ENCODE data around the gene PHACTR1.
A peak's percentile ranks its signal among the peaks of the same experiment; 100 is the strongest.

The PHACTR1 gene

DNA sequence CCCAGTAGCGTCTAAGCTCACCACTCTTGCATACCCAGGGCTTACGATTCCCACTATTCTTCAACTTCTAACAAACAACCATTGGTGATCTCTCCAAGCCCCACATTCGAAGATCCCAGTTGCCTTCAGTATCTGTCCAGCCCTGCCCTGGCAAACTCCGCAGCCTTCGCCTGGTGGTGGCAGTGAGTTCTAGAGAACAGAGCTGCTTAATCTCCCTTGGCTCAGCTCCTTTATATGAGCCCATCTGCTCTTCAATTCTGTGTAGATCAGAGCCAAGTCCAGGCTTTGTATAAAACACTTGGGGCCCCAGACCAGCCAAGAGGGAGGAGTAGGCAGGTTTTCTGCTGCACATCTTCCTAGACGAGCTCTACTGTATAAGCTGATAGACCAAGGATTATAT, 193.3 kb downstream of the PHACTR1 start:
- no peak for DNase-seq

DNA sequence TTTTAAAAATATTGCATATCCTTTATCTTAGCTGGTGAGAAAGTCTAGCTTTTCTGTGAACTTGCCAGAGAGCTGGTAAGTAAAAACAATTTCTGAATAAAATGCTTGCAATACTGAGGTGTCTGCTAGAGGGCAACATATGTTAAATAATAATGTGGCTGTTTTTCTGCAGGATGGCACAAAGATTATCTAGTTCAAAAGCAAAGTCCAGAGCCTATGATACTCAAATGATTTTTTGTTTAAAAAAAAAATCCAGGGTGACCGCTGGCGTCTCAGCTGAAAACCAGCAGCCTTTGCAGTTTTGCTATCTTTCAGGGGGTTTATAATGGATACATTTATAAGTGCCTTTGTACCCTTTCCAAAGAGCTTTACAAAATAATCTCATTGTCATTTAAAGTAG, 194.9 kb downstream of the PHACTR1 start:
- DNase-seq, result peak; percentile 33 to 76 (median 61)

DNA sequence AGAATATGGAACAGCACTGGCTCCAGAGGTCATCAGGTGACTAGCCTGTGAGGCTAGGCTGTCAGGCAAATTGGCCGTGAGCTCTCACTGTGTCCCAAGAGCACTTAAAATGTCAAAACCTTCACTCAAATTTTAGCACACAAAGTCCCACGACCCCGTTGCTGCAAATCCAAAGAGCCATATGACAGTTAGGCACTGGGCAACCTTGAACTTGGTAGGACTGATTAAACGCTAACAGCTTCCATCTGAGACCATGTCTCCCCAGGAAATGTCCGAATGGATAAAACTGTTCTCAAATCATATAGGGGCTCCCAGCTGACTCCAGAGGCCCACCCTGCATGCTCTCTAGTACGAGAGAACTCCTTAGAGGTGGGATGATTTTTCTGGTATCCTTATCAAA, 196.6 kb downstream of the PHACTR1 start:
- DNase-seq, result no peak

DNA sequence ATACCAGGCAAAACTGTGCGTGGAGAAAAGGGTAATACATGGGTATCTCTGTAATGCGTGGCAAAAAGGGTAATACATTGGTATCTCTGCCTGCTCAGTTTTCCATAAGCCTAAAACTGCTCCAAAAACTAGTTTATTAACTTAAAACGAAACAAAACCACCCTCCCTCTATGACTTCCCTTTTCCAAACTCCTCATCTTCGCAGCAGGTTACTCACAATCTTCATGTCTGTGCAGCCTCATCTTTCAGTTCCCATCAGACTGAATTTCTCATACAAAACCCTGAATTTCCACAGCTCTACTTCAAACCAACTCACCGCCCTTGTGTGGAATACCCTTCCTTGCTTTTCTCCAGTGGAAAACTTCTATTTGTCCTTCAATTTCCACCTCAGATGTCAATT, 199.4 kb downstream of the PHACTR1 start:
- DNase-seq, result peak in 3 of 4 experiments; percentile 24 to 58 (median 54)

DNA sequence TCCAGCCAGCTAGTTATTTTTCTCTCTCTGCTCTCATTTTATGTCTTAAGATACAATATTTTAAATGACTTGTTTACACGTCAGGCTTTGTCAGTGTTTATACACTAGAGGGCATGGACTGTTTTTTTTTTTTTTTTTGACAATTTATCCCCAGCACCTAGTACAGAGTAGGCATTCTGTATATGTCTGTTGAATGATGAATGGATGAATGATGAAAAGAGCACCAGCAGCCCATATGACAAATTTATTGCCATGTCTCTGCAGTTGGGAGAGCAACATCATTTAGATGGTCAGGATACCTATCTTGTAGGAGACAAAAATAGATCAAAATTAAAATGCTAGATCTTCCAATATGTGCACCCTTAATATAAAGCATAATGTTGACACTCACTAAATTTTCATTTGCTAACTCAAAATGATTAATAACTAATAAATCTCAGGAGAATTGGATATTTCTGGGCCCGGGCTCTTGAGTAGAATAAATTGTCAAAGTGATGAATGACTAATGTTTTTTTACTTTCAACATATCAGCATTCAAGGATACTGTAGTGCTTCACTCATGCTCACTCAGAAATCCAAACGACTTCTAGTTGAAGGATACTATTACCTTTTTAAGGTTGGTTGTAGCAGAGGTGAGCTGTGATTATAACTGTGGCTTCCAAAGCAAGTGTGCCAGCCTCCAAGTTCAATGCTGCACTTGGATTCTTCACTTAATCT, 200.0 kb downstream of the PHACTR1 start:
- no peak for DNase-seq

DNA sequence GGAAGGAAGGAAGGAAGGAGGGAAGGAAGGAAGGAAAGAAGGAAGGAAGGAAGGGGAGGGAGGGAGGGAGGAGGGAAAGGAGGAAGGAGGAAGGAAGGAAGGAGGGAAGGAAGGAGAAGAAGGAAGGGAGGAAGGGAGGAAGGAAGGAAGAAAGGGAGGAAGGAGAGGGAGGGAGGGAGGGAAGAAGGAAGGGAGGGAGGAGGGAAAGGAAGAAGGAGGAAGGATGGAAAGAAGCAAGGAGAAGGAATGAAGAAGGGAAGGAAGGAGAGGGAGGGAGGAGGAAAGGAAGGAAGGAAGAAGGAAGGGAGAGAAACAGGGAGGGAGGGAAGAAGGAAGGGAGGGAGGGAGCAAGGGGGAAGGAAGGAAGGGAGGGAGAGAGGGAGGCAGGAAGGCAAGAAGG, 204.9 kb downstream of the PHACTR1 start:
- DNase-seq, result no peak

DNA sequence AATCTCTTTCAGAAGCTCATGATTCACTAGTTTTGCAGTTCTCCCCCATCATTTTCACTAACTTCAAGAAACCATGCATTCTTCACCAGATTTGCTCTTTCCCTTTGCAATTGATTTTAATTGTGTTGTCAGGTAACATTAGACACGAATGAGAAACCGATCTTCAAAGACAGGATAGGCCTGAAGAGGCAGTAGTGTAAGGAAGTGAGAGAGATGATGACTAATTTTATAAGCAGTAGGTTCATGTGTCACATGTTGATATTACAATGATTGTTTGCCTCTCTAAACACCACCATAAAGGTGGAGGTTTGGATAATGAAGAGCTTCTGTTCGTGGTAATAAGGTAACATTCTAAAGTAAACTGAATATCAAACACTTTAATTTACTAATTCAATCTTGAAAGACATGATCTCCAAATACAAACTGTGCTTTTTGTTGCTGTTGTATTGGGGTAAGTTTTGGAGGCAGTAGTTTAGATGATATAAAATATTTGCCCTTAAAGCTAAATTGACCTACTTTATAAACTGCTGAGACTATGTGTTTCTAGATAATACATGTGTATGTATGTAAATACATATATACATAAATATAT, 207.2 kb downstream of the PHACTR1 start:
- DNase-seq, result no peak

DNA sequence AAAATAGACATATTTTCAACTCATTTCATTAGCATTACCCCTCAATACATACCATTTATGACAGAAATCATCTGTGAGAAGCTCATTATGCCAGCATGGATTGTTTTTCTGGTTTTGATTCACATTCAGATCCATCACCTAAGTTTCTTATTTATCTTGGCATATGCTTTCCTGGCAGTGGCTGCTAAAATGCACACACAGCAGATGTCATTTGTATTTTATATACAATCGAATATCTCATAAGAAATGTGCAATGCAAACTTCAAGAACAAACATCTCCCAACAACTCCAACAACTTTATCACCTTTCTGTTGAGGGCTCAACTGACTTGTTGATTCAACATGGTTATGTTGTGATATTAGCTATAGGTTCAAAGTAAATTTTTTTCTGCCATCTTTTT, 208.3 kb downstream of the PHACTR1 start:
- no peak for DNase-seq

DNA sequence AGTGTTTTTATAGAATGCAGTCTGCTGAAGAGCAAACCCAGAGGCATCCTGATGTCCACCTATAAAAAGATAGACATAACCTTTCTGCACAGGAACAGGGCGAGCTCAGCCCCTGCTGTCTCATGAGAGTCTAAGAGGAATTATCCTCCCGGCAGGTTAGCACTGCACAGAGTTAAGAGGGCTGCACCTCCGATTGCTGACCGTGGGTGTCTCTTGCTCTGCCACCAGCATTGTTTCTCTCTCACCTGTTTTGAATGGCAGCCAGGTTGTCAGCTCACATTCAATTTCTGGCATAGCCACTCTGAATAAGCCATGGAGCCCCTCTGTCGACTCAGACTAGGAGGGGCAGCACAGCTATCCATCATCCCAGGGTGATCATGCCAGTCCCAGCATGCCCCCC, 211.2 kb downstream of the PHACTR1 start:
- no peak for DNase-seq

DNA sequence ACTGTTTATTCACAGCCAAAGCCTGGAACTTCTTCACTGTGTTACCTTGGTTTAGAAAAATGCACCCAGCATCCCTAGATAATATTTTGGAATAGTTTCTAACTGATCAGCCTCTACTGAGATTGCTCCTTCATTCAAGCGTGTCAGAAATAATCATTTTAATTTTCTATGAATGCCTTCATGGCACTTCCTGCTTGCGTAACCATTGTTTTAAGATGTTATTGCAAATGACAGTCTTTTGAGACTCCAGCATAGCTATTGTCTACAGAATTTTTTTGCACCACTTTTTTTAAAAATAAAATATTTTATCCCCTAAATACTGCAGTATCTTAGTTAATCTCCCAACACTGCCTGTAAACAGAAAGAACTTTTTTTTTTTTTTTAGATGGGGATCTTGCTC, 213.1 kb downstream of the PHACTR1 start:
- DNase-seq, result peak in 2 of 4 experiments; percentile 14 to 34

DNA sequence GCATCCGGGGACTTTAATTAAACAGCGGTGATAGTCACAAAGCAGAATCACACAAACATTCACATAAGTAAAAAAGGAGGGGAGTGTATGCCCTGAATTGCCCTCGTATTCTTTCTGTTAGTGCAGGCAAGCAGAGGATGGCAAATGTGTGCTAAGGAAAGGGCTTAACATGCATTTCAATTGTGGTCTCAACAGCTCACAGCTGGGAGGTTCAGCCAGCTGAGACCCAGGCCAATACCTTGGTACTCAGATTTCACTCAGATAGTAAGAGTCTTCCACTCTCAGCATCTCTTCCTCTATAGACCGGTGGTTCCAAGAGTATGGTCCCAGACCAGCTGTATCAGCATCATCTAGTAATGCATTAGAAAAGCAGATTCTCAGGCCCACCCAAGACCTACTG, 215.1 kb downstream of the PHACTR1 start:
- DNase-seq, result no peak

DNA sequence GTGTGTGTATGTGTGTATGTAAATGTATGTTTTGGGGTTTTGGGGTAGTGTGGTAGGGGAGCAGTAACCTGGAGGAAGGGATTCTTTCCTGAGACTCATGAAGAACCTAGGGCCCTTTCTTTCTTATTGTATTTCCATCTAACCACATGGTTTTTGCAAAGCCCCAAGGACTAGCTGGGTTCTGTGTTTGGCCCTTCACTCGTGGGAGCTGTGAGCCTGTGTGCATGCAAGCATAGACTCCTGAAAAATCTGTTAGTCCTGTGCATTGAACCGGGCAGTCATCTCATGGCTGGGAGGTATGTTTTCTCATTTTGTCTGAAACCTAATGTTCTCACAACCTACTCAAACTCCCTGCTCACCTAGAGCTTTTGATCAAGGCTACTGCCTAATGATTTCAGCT, 219.1 kb downstream of the PHACTR1 start:
- DNase-seq, result no peak

DNA sequence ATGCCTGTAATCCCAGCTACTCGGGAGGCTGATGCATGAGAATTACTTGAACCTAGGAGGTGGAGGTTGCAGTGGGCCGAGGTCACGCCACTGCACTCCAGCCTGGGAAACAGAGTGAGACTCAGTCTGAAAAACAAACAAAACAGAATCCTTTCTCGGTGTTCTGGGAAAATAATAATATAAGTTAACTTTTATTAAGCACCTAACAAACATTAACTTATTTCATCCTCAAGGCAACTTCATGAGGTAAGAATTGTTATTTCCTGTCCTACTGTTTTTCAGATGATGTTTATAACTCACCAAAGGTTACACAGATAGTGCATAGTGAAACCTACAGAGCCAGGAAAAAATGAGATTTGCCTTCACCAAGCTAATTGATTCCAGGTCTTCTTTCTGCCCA, 221.4 kb downstream of the PHACTR1 start:
- DNase-seq, result no peak

DNA sequence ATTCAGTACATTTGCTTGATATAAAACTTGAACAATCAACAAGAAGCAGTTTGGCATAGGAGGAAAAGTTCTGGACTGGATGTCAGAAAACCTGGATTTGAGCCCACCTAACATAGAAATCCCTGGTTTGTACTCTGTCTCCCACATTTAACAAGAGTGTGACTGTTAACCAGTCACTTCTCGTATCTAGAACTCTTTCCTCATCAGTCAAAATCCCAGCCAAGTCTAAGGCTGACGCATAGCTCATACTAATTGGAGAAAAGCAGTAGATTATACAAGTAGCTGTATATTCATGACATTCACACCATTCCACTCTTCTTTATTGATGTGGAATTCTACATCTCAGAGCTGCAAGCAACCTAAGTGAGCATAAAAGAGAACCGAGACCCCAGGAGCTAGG, 222.7 kb downstream of the PHACTR1 start:
- no peak for DNase-seq

DNA sequence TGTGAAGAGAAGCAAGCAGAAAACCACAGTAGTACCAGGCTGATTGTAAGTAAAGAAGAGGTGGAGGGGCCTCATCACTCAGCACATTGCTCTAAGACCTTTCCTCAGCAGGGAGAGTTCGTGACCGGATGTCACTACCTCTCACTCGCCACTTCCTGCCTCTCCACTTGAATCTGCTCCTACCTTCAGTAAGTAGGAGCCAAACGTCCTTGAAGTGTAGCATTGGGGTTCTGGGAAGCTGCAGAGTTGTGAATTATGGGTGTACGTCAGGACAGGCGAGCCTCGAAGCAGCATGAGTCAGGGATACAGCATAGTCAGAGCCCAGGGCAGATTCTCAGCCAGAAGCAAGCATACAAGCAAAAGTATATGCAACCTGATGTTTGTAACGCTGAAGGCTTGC, 224.9 kb downstream of the PHACTR1 start:
- peak; percentile 14 to 48 (median 37) for DNase-seq

DNA sequence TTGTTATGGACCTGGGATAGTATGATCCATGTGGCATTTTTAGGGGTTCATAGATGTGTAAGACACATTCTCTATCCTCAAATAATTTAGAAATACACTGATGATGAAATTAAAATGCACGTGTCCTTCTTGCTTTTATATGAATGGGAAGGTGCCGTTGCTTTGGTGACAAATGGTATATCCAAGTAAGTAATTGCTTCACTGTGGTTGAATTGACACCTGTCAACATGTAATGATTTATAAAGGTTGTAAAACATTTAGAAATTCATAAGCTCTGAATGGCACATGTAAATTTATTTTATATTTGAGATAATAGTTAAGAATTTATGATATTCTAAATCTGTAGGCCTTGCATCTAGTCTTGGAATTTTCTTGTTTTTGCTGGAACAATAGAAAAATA, 227.0 kb downstream of the PHACTR1 start:
- DNase-seq, result no peak

DNA sequence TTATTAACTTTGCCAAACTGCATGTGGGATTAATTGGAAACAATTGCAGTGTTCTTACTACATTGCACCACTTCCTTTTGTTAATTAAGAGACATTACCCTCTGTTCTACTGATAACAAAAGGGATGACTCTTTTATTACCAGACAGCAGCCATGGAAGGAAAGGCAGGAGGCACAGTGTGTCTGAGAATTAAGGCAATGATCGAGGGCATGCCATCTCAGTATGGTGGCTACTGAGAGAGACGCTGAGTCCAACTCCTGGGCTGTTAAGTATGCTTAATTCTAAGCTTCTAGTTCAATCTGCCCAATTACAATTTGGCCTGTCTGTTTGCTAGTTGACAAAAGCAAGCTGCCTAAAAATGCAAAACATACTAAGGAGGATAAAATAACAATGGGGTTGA, 227.4 kb downstream of the PHACTR1 start:
- DNase-seq, result no peak

DNA sequence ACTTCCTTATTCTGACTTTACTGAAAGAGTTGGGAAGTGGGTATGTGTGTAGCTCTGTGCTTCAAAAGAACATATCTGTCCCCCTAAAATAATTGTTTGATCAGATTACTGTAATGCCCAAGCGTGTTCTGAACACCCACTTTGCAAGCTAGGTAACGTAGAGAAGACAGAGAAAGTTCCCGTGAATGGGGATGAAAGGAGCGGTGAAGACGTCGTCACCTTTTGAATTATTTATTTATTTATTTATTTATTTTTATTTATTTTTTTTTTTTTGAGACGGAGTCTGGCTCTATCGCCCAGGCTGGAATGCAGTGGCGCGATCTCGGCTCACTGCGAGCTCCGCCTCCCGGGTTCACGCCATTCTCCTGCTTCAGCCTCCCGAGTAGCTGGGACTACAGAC, 228.0 kb downstream of the PHACTR1 start:
- DNase-seq, result peak in 1 of 4 experiments; percentile 32

DNA sequence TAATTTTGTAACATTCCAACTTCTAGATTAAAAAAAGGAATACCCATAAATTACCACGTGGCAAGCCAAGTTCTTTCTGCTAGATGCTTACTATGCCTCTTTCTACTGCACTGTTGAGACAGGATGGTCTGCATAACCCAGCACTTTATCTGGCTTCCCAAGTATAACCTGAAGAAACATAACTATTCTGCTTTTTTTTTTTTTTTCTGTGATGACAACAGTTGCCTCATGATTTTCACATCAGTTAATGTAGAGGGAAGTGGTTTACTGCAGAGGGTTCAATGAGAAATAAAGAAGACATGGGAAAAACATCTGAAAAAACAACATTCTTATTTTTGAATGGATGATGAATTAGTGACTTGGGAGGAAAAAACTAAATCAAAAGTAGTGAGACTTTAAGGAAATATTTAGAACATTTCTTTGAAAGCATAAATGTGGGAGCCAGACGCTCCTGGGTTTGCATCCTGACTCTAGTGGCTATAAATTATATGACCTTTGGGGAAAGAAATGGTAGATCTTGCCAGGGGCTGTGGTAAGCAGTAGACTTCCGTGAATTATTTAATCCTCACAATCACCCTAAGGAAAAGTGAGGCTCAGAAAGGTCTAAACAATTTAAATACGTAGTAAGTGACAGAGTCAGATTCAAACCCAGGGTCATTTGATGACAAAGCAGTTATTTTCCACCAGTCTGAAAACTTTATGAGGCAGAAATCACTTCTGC, 230.7 kb downstream of the PHACTR1 start:
- peak; percentile 16 to 72 (median 44) for DNase-seq

DNA sequence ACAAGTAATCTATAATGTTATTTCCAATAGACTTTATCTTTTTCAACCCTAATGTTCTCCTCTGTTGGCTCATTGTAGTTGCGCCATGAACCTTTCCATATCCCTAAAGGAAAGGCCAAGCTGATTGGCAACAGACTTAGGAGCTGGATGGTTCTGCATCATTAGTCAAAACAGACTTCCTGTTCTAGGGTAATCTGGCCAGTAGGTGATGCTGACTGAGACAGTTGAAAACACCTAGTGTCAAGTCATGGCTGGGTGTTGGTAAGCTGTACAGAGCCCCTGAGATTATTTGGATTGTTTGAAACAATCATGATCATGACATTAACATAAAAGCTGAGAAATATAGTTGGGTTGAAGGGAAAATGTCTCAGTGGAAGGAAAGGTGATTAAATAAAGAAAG, 231.4 kb downstream of the PHACTR1 start:
- peak in 1 of 4 experiments; percentile 18 for DNase-seq

DNA sequence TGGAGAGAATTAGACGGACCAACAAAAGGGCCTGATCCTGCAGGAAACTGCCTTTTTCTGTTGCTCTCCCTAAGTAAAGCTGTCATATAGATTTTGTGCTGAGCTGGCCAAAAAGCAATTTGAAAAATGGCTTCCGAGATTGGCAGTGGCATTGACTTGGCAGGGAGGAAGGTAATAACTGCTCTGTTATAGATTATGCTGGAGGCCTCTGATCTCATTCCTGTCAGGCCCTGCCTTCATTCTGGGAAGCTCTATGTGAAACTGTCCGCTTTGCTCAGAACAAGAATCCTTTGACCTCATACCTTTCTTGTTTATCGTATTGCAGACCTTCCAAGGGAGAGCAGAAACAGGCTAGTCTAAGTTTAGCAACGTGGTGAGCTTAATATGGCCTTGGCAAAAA, 234.4 kb downstream of the PHACTR1 start:
- no peak for DNase-seq

DNA sequence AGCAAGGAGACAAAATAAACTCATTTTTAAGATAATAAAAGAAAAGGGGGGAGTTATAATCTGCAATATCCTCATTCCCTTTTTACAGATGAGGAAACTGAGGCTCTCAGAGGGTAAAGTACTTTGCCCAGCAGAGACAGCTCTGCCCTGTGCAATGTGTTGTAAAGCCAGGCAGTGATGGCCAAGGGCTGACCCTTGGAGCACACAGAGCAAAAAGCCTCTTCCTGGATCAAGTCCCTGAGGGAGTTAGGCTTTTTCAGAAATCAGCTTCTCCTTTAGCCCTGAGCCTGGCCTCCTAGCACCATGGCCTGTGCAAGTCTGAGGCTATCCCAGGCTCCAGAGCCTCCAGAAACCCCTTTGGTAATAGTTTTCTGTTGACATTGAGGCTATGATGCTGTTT, 234.8 kb downstream of the PHACTR1 start:
- DNase-seq, result no peak

DNA sequence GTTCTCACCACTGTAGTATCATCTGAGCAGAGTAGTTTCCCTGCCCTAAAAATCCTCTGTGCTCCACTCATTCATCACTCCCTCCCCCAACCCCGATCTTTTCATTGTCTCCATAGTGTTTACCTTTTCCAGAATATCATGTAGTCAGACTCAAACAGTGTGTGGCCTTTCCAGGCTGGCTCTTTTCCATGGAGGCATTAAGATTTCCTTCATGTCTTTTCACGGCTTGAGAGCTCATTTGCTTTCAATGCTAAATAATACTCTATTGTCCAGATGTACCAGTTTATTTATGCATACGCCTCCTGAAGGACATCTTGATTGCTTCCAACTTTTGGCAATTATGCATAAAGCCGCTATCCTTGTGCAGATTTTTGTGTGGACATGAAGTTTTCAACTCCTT, 235.8 kb downstream of the PHACTR1 start:
- DNase-seq, result no peak

DNA sequence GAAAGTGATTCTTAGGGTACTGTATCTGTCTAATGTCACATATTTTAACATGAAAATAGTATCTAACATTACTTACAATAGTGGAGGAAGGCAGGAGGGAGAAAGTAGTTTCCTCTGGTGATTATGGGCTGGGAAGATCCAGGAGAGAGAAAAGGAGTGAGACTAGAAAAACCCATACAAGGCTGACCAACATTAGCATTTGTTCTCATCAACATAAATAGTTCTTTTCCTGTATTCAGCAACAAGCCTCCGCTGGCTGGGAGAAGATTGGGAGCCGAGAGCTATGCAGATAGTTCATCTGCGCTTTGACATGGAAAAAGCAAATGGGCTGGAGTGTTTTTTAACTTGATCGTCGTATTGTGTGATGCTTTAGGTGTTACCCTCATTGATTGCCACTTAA, 239.4 kb downstream of the PHACTR1 start:
- DNase-seq, result no peak

All from suppressor macrophage (primary cell).